Measurements from ENCODE around the gene TRA2A. TPM values are rescaled to one million over a fixed set of nuclear protein-coding genes. Genes with fewer than 3 reads are reported as not detected.
A peak's percentile ranks its signal among the peaks of the same experiment; 100 is the strongest.

TRA2A gene
- total RNA-seq, result 28.1 TPM
- 100 to 1,000 TPM; 101 to 149 (median 109) TPM for polyA plus RNA-seq (ENCODE audit: insufficient read depth in 1 of 8, insufficient read length in 8 of 8, low replicate concordance in 1 of 8)
- long read RNA-seq, donor 1, partial matches to known transcripts, result 85 of 89 reads
- long read RNA-seq, donor 1, other reads (novel, unspliced or antisense), result 0 of 89 reads
- long read RNA-seq, donor 2, partial matches to known transcripts, result 12 of 14 reads
- long read RNA-seq, donor 2, other reads (novel, unspliced or antisense), result 0 of 14 reads
- long read RNA-seq, donor 3, transcript TRA2A-201 (8 exons, 1,845 nt), result major isoform, 7 of 121 reads
- long read RNA-seq, donor 3, partial matches to known transcripts, result 113 of 121 reads
- long read RNA-seq, donor 3, other reads (novel, unspliced or antisense), result 0 of 121 reads
- long read RNA-seq, donor 4, transcript TRA2A-201 (8 exons, 1,845 nt), result major isoform, 10 of 10 reads
- long read RNA-seq, donor 4, partial matches to known transcripts, result 0 of 10 reads
- long read RNA-seq, donor 4, other reads (novel, unspliced or antisense), result 0 of 10 reads
- long read RNA-seq, donor 5, transcript TRA2A-201 (8 exons, 1,845 nt), result major isoform, 22 of 52 reads
- long read RNA-seq, donor 5, partial matches to known transcripts, result 25 of 52 reads
- long read RNA-seq, donor 5, other reads (novel, unspliced or antisense), result 0 of 52 reads
- long read RNA-seq, donor 6, transcript TRA2A-201 (8 exons, 1,845 nt), result major isoform, 12 of 40 reads
- long read RNA-seq, donor 6, partial matches to known transcripts, result 23 of 40 reads
- long read RNA-seq, donor 6, other reads (novel, unspliced or antisense), result 0 of 40 reads
- long read RNA-seq, donor 7, transcript TRA2A-201 (8 exons, 1,845 nt), result major isoform, 14 of 188 reads
- long read RNA-seq, donor 7, partial matches to known transcripts, result 170 of 188 reads
- long read RNA-seq, donor 7, other reads (novel, unspliced or antisense), result 0 of 188 reads
- long read RNA-seq, donor 8, transcript TRA2A-201 (8 exons, 1,845 nt), result major isoform, 8 of 18 reads
- long read RNA-seq, donor 8, partial matches to known transcripts, result 7 of 18 reads
- long read RNA-seq, donor 8, other reads (novel, unspliced or antisense), result 0 of 18 reads
- long read RNA-seq, donor 9, transcript TRA2A-201 (8 exons, 1,845 nt), result major isoform, 7 of 23 reads
- long read RNA-seq, donor 9, partial matches to known transcripts, result 10 of 23 reads
- long read RNA-seq, donor 9, other reads (novel, unspliced or antisense), result 0 of 23 reads
- long read RNA-seq, donor 10, transcript TRA2A-201 (8 exons, 1,845 nt), result major isoform, 10 of 184 reads
- long read RNA-seq, donor 10, partial matches to known transcripts, result 168 of 184 reads
- long read RNA-seq, donor 10, other reads (novel, unspliced or antisense), result 0 of 184 reads
- long read RNA-seq, donor 11, partial matches to known transcripts, result 139 of 144 reads
- long read RNA-seq, donor 11, other reads (novel, unspliced or antisense), result 0 of 144 reads

GRCh38 chr7:23531794-23532489, at the start of gene TRA2A:
TSS of gene TRA2A (minus strand) at chr7:23531981. CDS start at chr7:23531824, 157 bp downstream.
- H3K4me1 ChIP-seq (ENCODE audit: control insufficient read depth, insufficient read depth, low read length), result peaks cover 10% of the 10 kb centered on the region
- peak within 1 kb of the TSS; percentile 100 for H3K27ac ChIP-seq (ENCODE audit: low read length)
- H3K27me3 ChIP-seq (ENCODE audit: control insufficient read depth, insufficient read depth, low read length), result no peaks in the 10 kb centered on the region
- peak; percentile 99 for DNase-seq
- H3K36me3 ChIP-seq (ENCODE audit: control insufficient read depth, insufficient read depth, low read length), result no peaks in the 10 kb centered on the region
- WGBS (ENCODE audit: insufficient coverage), result 13% methylated on average over 34 of the region's 50 CpGs
- H3K4me3 ChIP-seq (ENCODE audit: low read length), result peak within 1 kb of the TSS; percentile 99
- H3K9me3 ChIP-seq (replicated peaks; ENCODE audit: control insufficient read depth, low read depth, low read length), result no peaks in the 10 kb centered on the region

GRCh38 chr7:23570592-23571200, 38.9 kb upstream of the TRA2A start:
- peak; percentile 79 for DNase-seq
- Histone ChIP-seq H3K27me3 (ENCODE audit: control insufficient read depth, insufficient read depth, low read length) (no peaks in the 10 kb centered on the region), H3K36me3 (ENCODE audit: control insufficient read depth, insufficient read depth, low read length) (no peaks in the 10 kb centered on the region), H3K9me3 (replicated peaks; ENCODE audit: control insufficient read depth, low read depth, low read length) (no peaks in the 10 kb centered on the region), H3K27ac (ENCODE audit: low read length) (no peak overlapping the region), H3K4me1 (ENCODE audit: control insufficient read depth, insufficient read depth, low read length) (peaks cover 3% of the 10 kb centered on the region), H3K4me3 (ENCODE audit: low read length) (no peak overlapping the region)
- WGBS (ENCODE audit: insufficient coverage), result 31% methylated on average over 3 of the region's 5 CpGs

- Histone ChIP-seq H3K4me3 (ENCODE audit: low read length) (no peak overlapping the region), H3K27me3 (ENCODE audit: control insufficient read depth, insufficient read depth, low read length) (no peaks in the 10 kb centered on the region), H3K27ac (ENCODE audit: low read length) (no peak overlapping the region), H3K36me3 (ENCODE audit: control insufficient read depth, insufficient read depth, low read length) (no peaks in the 10 kb centered on the region), H3K4me1 (ENCODE audit: control insufficient read depth, insufficient read depth, low read length) (no peaks in the 10 kb centered on the region), H3K9me3 (replicated peaks; ENCODE audit: control insufficient read depth, low read depth, low read length) (no peaks in the 10 kb centered on the region)
- no peak for DNase-seq
These were observed 26.5 kb upstream of the TRA2A start for GRCh38 chr7:23558303-23558702.

GRCh38 chr7:23547662-23548061, 15.9 kb upstream of the TRA2A start:
- DNase-seq, result no peak
- H3K27ac ChIP-seq (ENCODE audit: low read length), result no peak overlapping the region
- no peaks in the 10 kb centered on the region for H3K4me1 ChIP-seq (ENCODE audit: control insufficient read depth, insufficient read depth, low read length)
- no peaks in the 10 kb centered on the region for H3K9me3 ChIP-seq (replicated peaks; ENCODE audit: control insufficient read depth, low read depth, low read length)
- no peak overlapping the region for H3K4me3 ChIP-seq (ENCODE audit: low read length)
- H3K36me3 ChIP-seq (ENCODE audit: control insufficient read depth, insufficient read depth, low read length), result no peaks in the 10 kb centered on the region
- no CpG with 5 or more reads among the region's 4 CpGs for WGBS (ENCODE audit: insufficient coverage)
- peaks cover 2% of the 10 kb centered on the region for H3K27me3 ChIP-seq (ENCODE audit: control insufficient read depth, insufficient read depth, low read length)

GRCh38 chr7:23546897-23547572, 15.3 kb upstream of the TRA2A start:
- no peak overlapping the region for H3K27ac ChIP-seq (ENCODE audit: low read length)
- peak; percentile 95 for DNase-seq
- no peaks in the 10 kb centered on the region for H3K36me3 ChIP-seq (ENCODE audit: control insufficient read depth, insufficient read depth, low read length)
- H3K9me3 ChIP-seq (replicated peaks; ENCODE audit: control insufficient read depth, low read depth, low read length), result no peaks in the 10 kb centered on the region
- no peak overlapping the region for H3K4me3 ChIP-seq (ENCODE audit: low read length)
- 39% methylated on average over 6 of the region's 13 CpGs for WGBS (ENCODE audit: insufficient coverage)
- H3K4me1 ChIP-seq (ENCODE audit: control insufficient read depth, insufficient read depth, low read length), result no peaks in the 10 kb centered on the region
- H3K27me3 ChIP-seq (ENCODE audit: control insufficient read depth, insufficient read depth, low read length), result peaks cover 2% of the 10 kb centered on the region

- no peaks in the 10 kb centered on the region for H3K36me3 ChIP-seq (ENCODE audit: control insufficient read depth, insufficient read depth, low read length)
- H3K4me3 ChIP-seq (ENCODE audit: low read length), result no peak overlapping the region
- no peaks in the 10 kb centered on the region for H3K4me1 ChIP-seq (ENCODE audit: control insufficient read depth, insufficient read depth, low read length)
- peaks cover 2% of the 10 kb centered on the region for H3K27me3 ChIP-seq (ENCODE audit: control insufficient read depth, insufficient read depth, low read length)
- H3K27ac ChIP-seq (ENCODE audit: low read length), result no peak overlapping the region
- WGBS (ENCODE audit: insufficient coverage), result 50% methylated on average over 1 of the region's 1 CpG
- DNase-seq, result no peak
- no peaks in the 10 kb centered on the region for H3K9me3 ChIP-seq (replicated peaks; ENCODE audit: control insufficient read depth, low read depth, low read length)
These were observed 13.7 kb upstream of the TRA2A start for GRCh38 chr7:23545493-23545892.

- Histone ChIP-seq H3K9me3 (replicated peaks; ENCODE audit: control insufficient read depth, low read depth, low read length) (no peaks in the 10 kb centered on the region), H3K27me3 (ENCODE audit: control insufficient read depth, insufficient read depth, low read length) (peaks cover 2% of the 10 kb centered on the region), H3K27ac (ENCODE audit: low read length) (no peak overlapping the region), H3K4me1 (ENCODE audit: control insufficient read depth, insufficient read depth, low read length) (no peaks in the 10 kb centered on the region), H3K4me3 (ENCODE audit: low read length) (no peak overlapping the region), H3K36me3 (ENCODE audit: control insufficient read depth, insufficient read depth, low read length) (no peaks in the 10 kb centered on the region)
- WGBS (ENCODE audit: insufficient coverage), result no CpG with 5 or more reads among the region's 2 CpGs
- peak; percentile 21 for DNase-seq
These were observed 13.2 kb upstream of the TRA2A start for GRCh38 chr7:23544913-23545354.

- Histone ChIP-seq H3K27me3 (ENCODE audit: control insufficient read depth, insufficient read depth, low read length) (no peaks in the 10 kb centered on the region), H3K4me3 (ENCODE audit: low read length) (no peak overlapping the region), H3K27ac (ENCODE audit: low read length) (no peak overlapping the region), H3K36me3 (ENCODE audit: control insufficient read depth, insufficient read depth, low read length) (no peaks in the 10 kb centered on the region), H3K9me3 (replicated peaks; ENCODE audit: control insufficient read depth, low read depth, low read length) (no peaks in the 10 kb centered on the region), H3K4me1 (ENCODE audit: control insufficient read depth, insufficient read depth, low read length) (no peaks in the 10 kb centered on the region)
- no peak for DNase-seq
- WGBS (ENCODE audit: insufficient coverage), result no CpG with 5 or more reads among the region's 3 CpGs
These were observed 11.0 kb upstream of the TRA2A start for GRCh38 chr7:23542752-23543151.
